ENCODE data around the gene TBX21.
A peak's percentile ranks its signal among the peaks of the same experiment; 100 is the strongest.

Gene TBX21

GRCh38 chr17:47698749-47699535 is 34.1 kb upstream of the TBX21 start:
- peak; percentile 74 for DNase-seq (ENCODE audit: low read depth, low spot score)

GRCh38 chr17:47699536-47699840 is 33.5 kb upstream of the TBX21 start:
- DNase-seq (ENCODE audit: low read depth, low spot score): no peak

- no peak for DNase-seq (ENCODE audit: low read depth, low spot score)
These were observed 32.3 kb upstream of the TBX21 start for GRCh38 chr17:47700471-47701449.

GRCh38 chr17:47701608-47702007 is 31.4 kb upstream of the TBX21 start:
- DNase-seq (ENCODE audit: low read depth, low spot score): no peak

- no peak for DNase-seq (ENCODE audit: low read depth, low spot score)
These were observed 30.5 kb upstream of the TBX21 start for GRCh38 chr17:47702391-47702995.

GRCh38 chr17:47703191-47703591 is 29.8 kb upstream of the TBX21 start:
- DNase-seq (ENCODE audit: low read depth, low spot score): no peak

GRCh38 chr17:47703671-47704070 is 29.4 kb upstream of the TBX21 start:
- no peak for DNase-seq (ENCODE audit: low read depth, low spot score)

GRCh38 chr17:47704116-47704515 is 28.9 kb upstream of the TBX21 start:
- DNase-seq (ENCODE audit: low read depth, low spot score): no peak

- no peak for DNase-seq (ENCODE audit: low read depth, low spot score)
These were observed 28.3 kb upstream of the TBX21 start for GRCh38 chr17:47704736-47705135.

GRCh38 chr17:47705536-47706530 is 27.2 kb upstream of the TBX21 start:
- DNase-seq (ENCODE audit: low read depth, low spot score): no peak

- no peak for DNase-seq (ENCODE audit: low read depth, low spot score)
These were observed 25.8 kb upstream of the TBX21 start for GRCh38 chr17:47707056-47707804.

GRCh38 chr17:47707884-47708283 is 25.2 kb upstream of the TBX21 start:
- no peak for DNase-seq (ENCODE audit: low read depth, low spot score)

GRCh38 chr17:47708312-47708863 is 24.6 kb upstream of the TBX21 start:
- no peak for DNase-seq (ENCODE audit: low read depth, low spot score)

GRCh38 chr17:47708864-47709541 is 24.0 kb upstream of the TBX21 start:
- DNase-seq (ENCODE audit: low read depth, low spot score): no peak

GRCh38 chr17:47709594-47709993 is 23.4 kb upstream of the TBX21 start:
- no peak for DNase-seq (ENCODE audit: low read depth, low spot score)

- no peak for DNase-seq (ENCODE audit: low read depth, low spot score)
These were observed 21.5 kb upstream of the TBX21 start for GRCh38 chr17:47711366-47712099.

- DNase-seq (ENCODE audit: low read depth, low spot score): no peak
These were observed 20.6 kb upstream of the TBX21 start for GRCh38 chr17:47712330-47713023.

All from activated naive CD8-positive, alpha-beta T cell treated with anti-CD3 and anti-CD28 coated beads, Interleukin-2, amount 50 U/mL, for 16 hours (primary cell).